ENCODE measurements around the gene ERC2. TPM values are rescaled to one million over a fixed set of nuclear protein-coding genes. Genes with fewer than 3 reads are reported as not detected.
A peak's percentile ranks its signal among the peaks of the same experiment; 100 is the strongest.

Gene ERC2
- total RNA-seq, 1 donor from 2014 or later: 0.65 TPM

DNA sequence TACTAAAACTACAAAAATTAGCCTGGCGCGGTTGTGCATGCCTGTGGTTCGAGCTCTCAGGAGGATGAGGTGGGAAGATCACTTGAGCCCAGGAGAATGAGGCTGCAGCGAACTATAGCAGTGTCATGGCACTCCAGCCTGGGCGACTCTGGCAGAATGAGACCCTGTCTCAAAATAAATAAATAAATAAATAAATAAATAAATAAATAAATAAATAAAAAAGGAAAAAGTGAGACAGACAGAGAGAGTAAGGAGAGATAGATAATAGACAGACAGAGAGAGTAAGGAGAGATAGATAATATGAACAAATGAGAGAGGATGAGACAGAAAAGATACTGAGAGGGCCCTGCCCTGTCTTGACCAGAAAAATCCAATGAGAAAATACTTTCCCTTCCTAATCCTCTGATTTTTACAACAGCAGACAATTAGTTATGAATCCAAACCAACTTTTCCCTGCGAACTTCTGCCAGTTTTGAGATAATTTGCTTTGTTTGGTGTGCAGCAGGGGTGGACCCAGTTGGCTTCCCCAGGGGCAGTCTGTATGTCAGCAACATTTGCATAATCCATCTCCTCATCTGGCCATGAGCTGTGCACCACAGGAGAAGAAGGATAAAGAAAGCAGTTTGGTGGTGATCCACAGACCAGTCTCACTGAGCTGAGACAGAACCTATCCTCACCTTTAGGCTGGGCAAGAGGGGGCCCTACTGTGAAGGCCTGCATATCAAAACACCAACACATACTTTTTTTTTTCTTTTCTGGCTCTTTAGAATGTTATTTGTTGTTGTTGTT lies 692.7 kb downstream of the ERC2 start:
- H3K36me3 Mint-ChIP-seq (ENCODE audit: low read depth): no peaks in the 10 kb centered on the region
- DNase-seq (ENCODE audit: low spot score): no peak
- H3K27ac Mint-ChIP-seq (ENCODE audit: unreplicated experiment): no peak overlapping the region
- no peaks in the 10 kb centered on the region for H3K4me1 Mint-ChIP-seq (ENCODE audit: low read depth)
- no peaks in the 10 kb centered on the region for H3K27me3 Mint-ChIP-seq (ENCODE audit: low read depth)
- H3K9me3 Mint-ChIP-seq (ENCODE audit: low read depth): no peaks in the 10 kb centered on the region
- H3K4me3 Mint-ChIP-seq (ENCODE audit: unreplicated experiment): no peak overlapping the region
- TF ChIP-seq, protein P1, sequence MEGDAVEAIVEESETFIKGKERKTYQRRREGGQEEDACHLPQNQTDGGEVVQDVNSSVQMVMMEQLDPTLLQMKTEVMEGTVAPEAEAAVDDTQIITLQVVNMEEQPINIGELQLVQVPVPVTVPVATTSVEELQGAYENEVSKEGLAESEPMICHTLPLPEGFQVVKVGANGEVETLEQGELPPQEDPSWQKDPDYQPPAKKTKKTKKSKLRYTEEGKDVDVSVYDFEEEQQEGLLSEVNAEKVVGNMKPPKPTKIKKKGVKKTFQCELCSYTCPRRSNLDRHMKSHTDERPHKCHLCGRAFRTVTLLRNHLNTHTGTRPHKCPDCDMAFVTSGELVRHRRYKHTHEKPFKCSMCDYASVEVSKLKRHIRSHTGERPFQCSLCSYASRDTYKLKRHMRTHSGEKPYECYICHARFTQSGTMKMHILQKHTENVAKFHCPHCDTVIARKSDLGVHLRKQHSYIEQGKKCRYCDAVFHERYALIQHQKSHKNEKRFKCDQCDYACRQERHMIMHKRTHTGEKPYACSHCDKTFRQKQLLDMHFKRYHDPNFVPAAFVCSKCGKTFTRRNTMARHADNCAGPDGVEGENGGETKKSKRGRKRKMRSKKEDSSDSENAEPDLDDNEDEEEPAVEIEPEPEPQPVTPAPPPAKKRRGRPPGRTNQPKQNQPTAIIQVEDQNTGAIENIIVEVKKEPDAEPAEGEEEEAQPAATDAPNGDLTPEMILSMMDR (IDR thresholded peaks at IDR 0.05): no peak

DNA sequence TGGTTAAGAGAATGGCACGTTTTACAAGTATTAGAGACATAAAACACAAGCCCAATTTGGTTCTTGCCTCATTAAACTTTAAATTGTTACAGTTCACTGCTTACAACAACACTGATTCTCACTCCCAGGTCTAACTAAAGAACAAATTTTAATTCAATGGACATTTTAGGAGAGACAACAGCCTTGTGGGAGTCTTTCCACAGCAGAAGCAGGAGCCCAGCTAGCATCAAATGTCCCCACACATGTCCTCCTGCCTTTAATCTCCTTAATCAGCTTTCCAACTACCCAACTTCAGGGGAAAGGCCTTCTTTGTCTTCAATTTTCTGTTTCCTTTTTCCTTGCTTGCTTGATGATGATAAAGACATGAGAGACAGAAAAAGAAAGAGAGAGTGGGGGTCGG lies 693.4 kb downstream of the ERC2 start:
- no peak for DNase-seq (ENCODE audit: low spot score)
- Mint-ChIP-seq H3K27ac (ENCODE audit: unreplicated experiment) (no peak overlapping the region), H3K4me1 (ENCODE audit: low read depth) (no peaks in the 10 kb centered on the region), H3K4me3 (ENCODE audit: unreplicated experiment) (no peak overlapping the region), H3K36me3 (ENCODE audit: low read depth) (no peaks in the 10 kb centered on the region), H3K27me3 (ENCODE audit: low read depth) (no peaks in the 10 kb centered on the region), H3K9me3 (ENCODE audit: low read depth) (no peaks in the 10 kb centered on the region)
- TF ChIP-seq, protein P1 (IDR thresholded peaks at IDR 0.05): no peak

DNA sequence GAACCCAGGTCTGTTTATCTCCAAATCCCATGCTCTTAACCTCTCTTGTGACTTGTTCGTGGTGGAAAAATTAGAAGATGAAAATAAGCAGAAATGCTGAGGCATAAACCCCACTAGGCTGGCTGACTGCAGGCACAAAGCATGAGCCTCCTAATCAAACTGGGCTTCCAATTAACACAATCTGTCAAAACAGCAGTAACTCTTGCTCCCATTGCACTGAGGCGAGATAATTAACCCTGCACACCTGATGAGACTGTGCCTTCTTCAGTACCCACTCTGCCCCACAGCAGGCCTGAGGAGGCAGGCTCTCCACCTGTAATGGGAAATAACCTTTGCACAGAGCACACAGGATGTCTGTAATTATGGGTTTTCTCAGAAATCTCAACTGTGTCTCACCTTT lies 696.8 kb downstream of the ERC2 start:
- H3K36me3 Mint-ChIP-seq (ENCODE audit: low read depth): no peaks in the 10 kb centered on the region
- no peaks in the 10 kb centered on the region for H3K9me3 Mint-ChIP-seq (ENCODE audit: low read depth)
- TF ChIP-seq, protein P1 (IDR thresholded peaks at IDR 0.05): no peak
- H3K4me1 Mint-ChIP-seq (ENCODE audit: low read depth): no peaks in the 10 kb centered on the region
- no peak for DNase-seq (ENCODE audit: low spot score)
- H3K4me3 Mint-ChIP-seq (ENCODE audit: unreplicated experiment): no peak overlapping the region
- H3K27ac Mint-ChIP-seq (ENCODE audit: unreplicated experiment): no peak overlapping the region
- H3K27me3 Mint-ChIP-seq (ENCODE audit: low read depth): no peaks in the 10 kb centered on the region

DNA sequence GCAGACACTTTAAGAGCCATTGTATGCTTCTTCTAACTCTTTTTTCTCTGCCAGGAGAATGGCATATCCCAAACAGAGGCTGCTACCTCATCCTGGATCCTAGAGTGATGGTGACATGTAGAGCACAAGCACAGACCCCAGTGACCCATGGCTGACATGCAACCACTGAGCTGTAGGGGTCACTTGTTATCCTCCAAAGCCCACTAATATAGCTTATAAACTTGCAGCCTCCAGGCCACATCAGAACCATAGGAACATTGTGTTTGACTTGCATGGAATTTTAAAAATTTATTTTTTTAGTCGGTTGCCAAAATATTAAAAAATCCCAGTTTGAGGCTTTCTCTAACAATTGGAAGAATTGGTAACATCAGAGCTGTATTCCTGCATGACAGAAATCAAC lies 698.2 kb downstream of the ERC2 start:
- Mint-ChIP-seq H3K9me3 (ENCODE audit: low read depth) (no peaks in the 10 kb centered on the region), H3K27me3 (ENCODE audit: low read depth) (no peaks in the 10 kb centered on the region)

DNA sequence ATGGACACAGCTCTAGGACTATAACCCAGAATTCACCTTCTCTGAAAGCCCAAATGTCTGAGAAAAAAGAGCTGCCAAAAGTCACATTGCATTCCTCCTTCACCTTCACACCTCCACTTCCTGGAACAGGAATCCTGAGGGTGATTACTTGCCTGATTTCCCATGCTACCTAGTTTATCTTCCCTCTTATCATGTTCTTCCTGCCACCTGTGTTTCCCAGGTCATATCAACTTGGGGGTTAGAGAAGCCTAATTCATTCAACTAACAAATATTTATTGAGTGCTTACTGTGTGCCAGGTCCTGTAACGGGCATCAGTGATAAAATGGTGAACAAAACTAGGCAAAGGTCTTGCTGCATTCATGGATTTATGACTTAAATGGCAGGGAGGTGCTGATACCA lies 701.5 kb downstream of the ERC2 start:
- Mint-ChIP-seq H3K9me3 (ENCODE audit: low read depth) (no peaks in the 10 kb centered on the region), H3K27ac (ENCODE audit: unreplicated experiment) (no peak overlapping the region), H3K27me3 (ENCODE audit: low read depth) (no peaks in the 10 kb centered on the region), H3K4me3 (ENCODE audit: unreplicated experiment) (no peak overlapping the region), H3K36me3 (ENCODE audit: low read depth) (no peaks in the 10 kb centered on the region), H3K4me1 (ENCODE audit: low read depth) (no peaks in the 10 kb centered on the region)
- TF ChIP-seq, protein P1 (IDR thresholded peaks at IDR 0.05): no peak
- DNase-seq (ENCODE audit: low spot score): no peak

More for the DNA sequence above, 698.2 kb downstream of the ERC2 start:
- H3K36me3 Mint-ChIP-seq (ENCODE audit: low read depth): no peaks in the 10 kb centered on the region
- H3K4me3 Mint-ChIP-seq (ENCODE audit: unreplicated experiment): no peak overlapping the region
- H3K4me1 Mint-ChIP-seq (ENCODE audit: low read depth): no peaks in the 10 kb centered on the region
- TF ChIP-seq, protein P1 (IDR thresholded peaks at IDR 0.05): peak; percentile 27
- H3K27ac Mint-ChIP-seq (ENCODE audit: unreplicated experiment): no peak overlapping the region
- no peak for DNase-seq (ENCODE audit: low spot score)

All from chondrocyte (in vitro differentiated cells).